Measurements from ENCODE around the gene ZNF804A.

ZNF804A gene

DNA sequence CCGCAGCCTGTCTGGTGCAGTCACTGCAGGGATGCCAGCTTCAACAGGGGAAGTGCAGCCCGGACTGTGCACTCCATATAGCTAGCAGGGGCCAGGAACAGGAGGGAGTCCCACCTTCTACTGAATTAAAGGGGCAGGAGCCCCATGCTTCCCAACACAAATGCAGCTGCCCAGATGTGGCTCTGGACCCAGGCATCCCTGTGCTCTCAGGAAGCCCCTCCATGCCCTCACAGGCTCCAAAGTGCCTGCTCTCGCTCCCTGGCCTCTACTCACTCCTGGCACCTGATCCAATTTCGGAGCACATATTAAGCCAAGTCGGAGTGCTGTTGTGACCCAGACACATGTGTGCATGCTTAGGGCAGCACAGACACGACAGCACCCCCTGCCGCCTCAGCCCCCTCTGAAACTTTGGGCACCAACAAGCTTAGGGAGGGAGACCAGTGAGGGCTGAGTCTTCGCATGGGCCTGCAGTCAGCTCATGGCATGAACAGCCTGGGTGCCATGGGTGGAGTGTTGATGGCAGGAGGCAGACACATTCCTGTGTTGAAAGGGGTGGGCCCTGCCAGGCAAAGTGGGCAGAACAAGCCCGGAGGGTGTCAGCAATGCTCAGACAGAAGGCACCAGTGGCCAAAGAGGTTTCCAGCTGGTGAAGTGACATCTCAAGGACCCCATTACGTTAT is 83.5 kb downstream of the ZNF804A start:
- TF ChIP-seq, protein P1, sequence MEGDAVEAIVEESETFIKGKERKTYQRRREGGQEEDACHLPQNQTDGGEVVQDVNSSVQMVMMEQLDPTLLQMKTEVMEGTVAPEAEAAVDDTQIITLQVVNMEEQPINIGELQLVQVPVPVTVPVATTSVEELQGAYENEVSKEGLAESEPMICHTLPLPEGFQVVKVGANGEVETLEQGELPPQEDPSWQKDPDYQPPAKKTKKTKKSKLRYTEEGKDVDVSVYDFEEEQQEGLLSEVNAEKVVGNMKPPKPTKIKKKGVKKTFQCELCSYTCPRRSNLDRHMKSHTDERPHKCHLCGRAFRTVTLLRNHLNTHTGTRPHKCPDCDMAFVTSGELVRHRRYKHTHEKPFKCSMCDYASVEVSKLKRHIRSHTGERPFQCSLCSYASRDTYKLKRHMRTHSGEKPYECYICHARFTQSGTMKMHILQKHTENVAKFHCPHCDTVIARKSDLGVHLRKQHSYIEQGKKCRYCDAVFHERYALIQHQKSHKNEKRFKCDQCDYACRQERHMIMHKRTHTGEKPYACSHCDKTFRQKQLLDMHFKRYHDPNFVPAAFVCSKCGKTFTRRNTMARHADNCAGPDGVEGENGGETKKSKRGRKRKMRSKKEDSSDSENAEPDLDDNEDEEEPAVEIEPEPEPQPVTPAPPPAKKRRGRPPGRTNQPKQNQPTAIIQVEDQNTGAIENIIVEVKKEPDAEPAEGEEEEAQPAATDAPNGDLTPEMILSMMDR (conservative IDR thresholded peaks at IDR 0.05; ENCODE audit: low read depth, low read length) = no peak
- H3K4me2 ChIP-seq = no peak overlapping the region
- no peak overlapping the region for H2AFZ ChIP-seq (ENCODE audit: low read depth)
- H3K79me2 ChIP-seq (ENCODE audit: insufficient read depth, low read depth) = no peaks in the 10 kb centered on the region
- H3K27ac ChIP-seq = no peak overlapping the region
- no peak overlapping the region for H3K4me3 ChIP-seq (IDR thresholded peaks at IDR 0.05; ENCODE audit: insufficient read depth, low read depth, low read length)
- H3K4me1 ChIP-seq (ENCODE audit: low read depth, poor library complexity, severe bottlenecking) = no peaks in the 10 kb centered on the region
- no peaks in the 10 kb centered on the region for H3K36me3 ChIP-seq (ENCODE audit: insufficient read depth)
- no peak overlapping the region for H3K9ac ChIP-seq
- no peaks in the 10 kb centered on the region for H3K27me3 ChIP-seq (ENCODE audit: insufficient read depth, low read depth)
- no peaks in the 10 kb centered on the region for H4K20me1 ChIP-seq (ENCODE audit: insufficient read depth)

DNA sequence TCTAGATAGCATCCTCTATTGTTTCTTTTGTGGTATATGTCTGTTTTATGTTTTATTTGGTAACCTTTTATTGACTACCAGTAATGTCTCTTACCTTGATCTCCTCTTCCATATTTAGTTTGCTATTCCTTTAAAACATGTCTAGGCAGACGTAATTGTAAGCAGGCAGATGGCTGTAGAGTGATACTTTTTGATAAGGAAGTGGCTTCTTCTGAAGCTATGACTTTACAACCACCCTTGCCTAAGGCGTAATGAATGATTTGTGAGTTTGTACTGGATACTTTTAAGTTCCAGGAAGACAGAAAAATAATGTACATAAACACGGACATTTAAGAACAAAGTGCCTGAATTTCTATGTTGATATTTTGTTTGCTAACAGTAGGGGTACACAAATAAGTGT is 85.6 kb downstream of the ZNF804A start:
- TF ChIP-seq, protein P1 (conservative IDR thresholded peaks at IDR 0.05; ENCODE audit: low read depth, low read length) = no peak
- Histone ChIP-seq H4K20me1 (ENCODE audit: insufficient read depth) (no peaks in the 10 kb centered on the region), H3K36me3 (ENCODE audit: insufficient read depth) (no peaks in the 10 kb centered on the region), H3K4me3 (IDR thresholded peaks at IDR 0.05; ENCODE audit: insufficient read depth, low read depth, low read length) (no peak overlapping the region), H3K27me3 (ENCODE audit: insufficient read depth, low read depth) (no peaks in the 10 kb centered on the region), H3K27ac (no peak overlapping the region), H2AFZ (ENCODE audit: low read depth) (no peak overlapping the region), H3K4me2 (no peak overlapping the region), H3K9ac (no peak overlapping the region), H3K4me1 (ENCODE audit: low read depth, poor library complexity, severe bottlenecking) (no peaks in the 10 kb centered on the region), H3K79me2 (ENCODE audit: insufficient read depth, low read depth) (no peaks in the 10 kb centered on the region)

DNA sequence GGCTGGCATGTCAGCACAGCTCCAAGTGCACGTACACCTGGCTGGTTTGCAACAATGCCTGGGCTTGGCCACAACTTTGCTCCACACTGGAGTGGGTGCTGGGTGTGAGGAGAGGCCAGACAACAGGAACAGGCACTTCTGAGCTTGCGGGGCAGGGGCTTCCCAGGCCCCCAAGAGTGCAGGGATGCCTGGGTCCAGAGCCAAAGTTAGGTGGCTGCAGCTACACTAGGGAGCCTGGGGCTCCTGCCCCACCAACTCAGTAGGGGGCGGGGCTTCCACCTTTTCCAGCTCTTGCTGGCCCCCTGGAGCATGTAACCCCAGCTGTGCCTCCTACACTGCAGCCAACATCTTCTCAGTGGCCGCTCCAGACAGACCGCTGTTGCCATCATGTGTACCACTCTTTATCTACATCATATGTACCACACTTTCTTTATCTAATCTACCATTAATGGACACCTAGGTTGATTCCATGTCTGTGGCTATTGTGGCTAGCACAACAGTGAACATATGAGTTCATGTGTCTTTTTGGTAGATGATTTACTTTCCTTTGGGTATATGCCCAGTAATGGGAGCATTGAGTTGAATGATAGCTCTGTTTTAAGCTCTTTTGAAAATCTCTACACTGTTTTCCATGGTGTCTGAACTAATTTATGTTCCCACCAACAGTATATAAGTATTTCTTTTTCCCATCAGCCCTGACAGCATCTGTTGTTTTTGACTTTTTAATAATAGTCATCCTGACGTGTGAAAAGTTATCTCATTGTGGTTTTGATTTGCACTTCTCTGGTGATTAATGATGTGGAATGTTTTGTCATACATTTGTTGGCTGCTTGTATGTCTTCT is 87.9 kb downstream of the ZNF804A start:
- Histone ChIP-seq H3K27me3 (ENCODE audit: insufficient read depth, low read depth) (no peaks in the 10 kb centered on the region), H4K20me1 (ENCODE audit: insufficient read depth) (no peaks in the 10 kb centered on the region), H3K79me2 (ENCODE audit: insufficient read depth, low read depth) (no peaks in the 10 kb centered on the region; the same call in 1 of the 2 replicates), H2AFZ (ENCODE audit: low read depth) (no peak overlapping the region), H3K4me3 (IDR thresholded peaks at IDR 0.05; ENCODE audit: insufficient read depth, low read depth, low read length) (no peak overlapping the region), H3K27ac (no peak overlapping the region), H3K9ac (no peak overlapping the region), H3K36me3 (ENCODE audit: insufficient read depth) (no peaks in the 10 kb centered on the region), H3K4me2 (no peak overlapping the region), H3K4me1 (ENCODE audit: low read depth, poor library complexity, severe bottlenecking) (no peaks in the 10 kb centered on the region)
- TF ChIP-seq, protein P1 (conservative IDR thresholded peaks at IDR 0.05; ENCODE audit: low read depth, low read length) = no peak

DNA sequence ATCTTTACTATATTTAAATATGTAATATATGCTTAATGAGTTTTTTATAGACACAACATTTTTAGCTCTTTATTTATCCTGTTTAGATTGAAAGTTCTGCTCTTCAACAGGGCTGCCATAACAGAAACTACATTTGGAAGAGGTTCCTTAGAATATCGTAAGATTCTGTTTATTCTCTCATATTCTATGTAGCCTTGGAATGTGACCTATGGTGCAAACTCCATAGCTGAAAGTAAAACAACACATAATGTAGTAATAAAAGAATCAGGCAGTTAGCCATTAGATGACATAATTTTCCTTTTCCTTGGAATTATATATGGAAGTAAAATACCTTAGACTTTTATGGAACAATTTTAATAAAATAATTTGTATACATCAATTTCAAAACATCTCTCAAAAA is 91.3 kb downstream of the ZNF804A start:
- Histone ChIP-seq H3K4me2 (no peak overlapping the region), H3K4me3 (IDR thresholded peaks at IDR 0.05; ENCODE audit: insufficient read depth, low read depth, low read length) (no peak overlapping the region), H3K4me1 (ENCODE audit: low read depth, poor library complexity, severe bottlenecking) (peaks cover 30% of the 10 kb centered on the region), H3K79me2 (ENCODE audit: insufficient read depth, low read depth) (no peaks in the 10 kb centered on the region; the same call in 1 of the 2 replicates), H3K27ac (no peak overlapping the region), H3K27me3 (ENCODE audit: insufficient read depth, low read depth) (no peaks in the 10 kb centered on the region), H2AFZ (ENCODE audit: low read depth) (no peak overlapping the region), H3K9ac (no peak overlapping the region), H4K20me1 (ENCODE audit: insufficient read depth) (no peaks in the 10 kb centered on the region), H3K36me3 (ENCODE audit: insufficient read depth) (no peaks in the 10 kb centered on the region)
- TF ChIP-seq, protein P1 (conservative IDR thresholded peaks at IDR 0.05; ENCODE audit: low read depth, low read length) = no peak
